HepG2 (cell line): ENCODE data around the gene CPT1B. TPM values are rescaled to one million over a fixed set of nuclear protein-coding genes. Genes with fewer than 3 reads are reported as not detected.

Source experiments
- EED ChIP-seq: sonication (generic); formaldehyde crosslinking; IDR thresholded peaks from 2 replicates; pipeline ENCODE4 v1.5.0; 2020; ENCODE audit warnings: mild to moderate bottlenecking, missing genetic modification reagents
- GMEB2 ChIP-seq: IDR thresholded peaks from 2 replicates; pipeline ENCODE4 v1.6.1; 2016; ENCODE audit warnings: missing biosample characterization, missing genetic modification reagents, low read depth
- HMGXB3 ChIP-seq: sonication (generic); formaldehyde crosslinking; IDR thresholded peaks from 2 replicates; pipeline ENCODE4 v1.4.0; 2020; ENCODE audit warnings: missing genetic modification reagents, borderline replicate concordance
- HOXA9 ChIP-seq: sonication (generic); formaldehyde crosslinking; IDR thresholded peaks from 2 replicates; pipeline ENCODE4 v1.8.1; 2022; ENCODE audit warnings: missing genetic modification reagents, mild to moderate bottlenecking, moderate library complexity, borderline replicate concordance
- JDP2 ChIP-seq: sonication (generic); formaldehyde crosslinking; IDR thresholded peaks from 2 replicates; pipeline ENCODE4 v1.8.1; 2022; ENCODE audit warnings: missing genetic modification reagents, borderline replicate concordance
- KDM5A ChIP-seq: fragments of 200-600 bp; sonication (generic); IDR thresholded peaks from 2 replicates; pipeline ENCODE4 v1.7.0; 2018; ENCODE audit warnings: antibody characterized with exemption, mild to moderate bottlenecking, low read length, borderline replicate concordance
- KLF16 ChIP-seq, 2 experiments: sonication (generic) in 1 of 2; formaldehyde crosslinking in 1 of 2; IDR thresholded peaks; 2 replicates each; pipeline versions ENCODE4 v1.6.1 to v1.8.0; 2016 to 2023; ENCODE audit warnings: missing genetic modification reagents in 2 of 2, missing compliant biosample characterization in 1 of 2
- MBD4 ChIP-seq: IDR thresholded peaks from 2 replicates; pipeline ENCODE4 v1.6.1; 2012; ENCODE audit warnings: low read length, inconsistent platforms, borderline replicate concordance
- MTF1 ChIP-seq: sonication (generic); formaldehyde crosslinking; IDR thresholded peaks from 2 replicates; pipeline ENCODE4 v1.5.0; 2020; ENCODE audit warnings: missing genetic modification reagents
- PAWR ChIP-seq: sonication (generic); formaldehyde crosslinking; IDR thresholded peaks from 2 replicates; pipeline ENCODE4 v1.4.0; 2020; ENCODE audit warnings: missing genetic modification reagents, mild to moderate bottlenecking, borderline replicate concordance
- RARA ChIP-seq: IDR thresholded peaks from 2 replicates; pipeline ENCODE4 v1.6.1; 2016; ENCODE audit warnings: missing genetic modification reagents, missing compliant biosample characterization
- SMAD1 ChIP-seq: sonication (generic); formaldehyde crosslinking; IDR thresholded peaks from 2 replicates; pipeline ENCODE4 v1.4.0; 2020; ENCODE audit warnings: missing genetic modification reagents, low read depth, mild to moderate bottlenecking, borderline replicate concordance
- SMC3 ChIP-seq: IDR thresholded peaks from 2 replicates; pipeline ENCODE4 v1.6.1; 2011; ENCODE audit warnings: low read length, improper control_type of control experiment
- SRF ChIP-seq: IDR thresholded peaks from 2 replicates; pipeline ENCODE4 v1.6.1; 2011; ENCODE audit warnings: mild to moderate bottlenecking, low read depth, low read length, moderate library complexity
- TERF1 ChIP-seq: sonication (generic); formaldehyde crosslinking; IDR thresholded peaks from 2 replicates; pipeline ENCODE4 v1.8.0; 2022; ENCODE audit warnings: mild to moderate bottlenecking, missing genetic modification reagents, moderate library complexity
- ZFP90 ChIP-seq: sonication (generic); formaldehyde crosslinking; IDR thresholded peaks from 2 replicates; pipeline ENCODE4 v1.8.0; 2022; ENCODE audit warnings: missing genetic modification reagents, mild to moderate bottlenecking, inconsistent platforms, borderline replicate concordance
- ZNF296 ChIP-seq: sonication (generic); formaldehyde crosslinking; conservative IDR thresholded peaks from 2 replicates; pipeline ENCODE4 v1.5.0; 2020; ENCODE audit warnings: mild to moderate bottlenecking, missing genetic modification reagents
- ZNF431 ChIP-seq: sonication (generic); formaldehyde crosslinking; IDR thresholded peaks from 2 replicates; pipeline ENCODE4 v1.9.0; 2022; ENCODE audit warnings: missing genetic modification reagents, low read depth, mild to moderate bottlenecking, borderline replicate concordance
- ZNF550 ChIP-seq: sonication (generic); formaldehyde crosslinking; IDR thresholded peaks from 2 replicates; pipeline ENCODE4 v1.4.0; 2020; ENCODE audit warnings: mild to moderate bottlenecking, missing genetic modification reagents, borderline replicate concordance
- ZNF576 ChIP-seq: sonication (generic); formaldehyde crosslinking; IDR thresholded peaks from 2 replicates; pipeline ENCODE4 v1.4.0; 2020; ENCODE audit warnings: mild to moderate bottlenecking, missing genetic modification reagents
- ZNF614 ChIP-seq: IDR thresholded peaks from 2 replicates; pipeline ENCODE4 v1.6.1; 2018; ENCODE audit warnings: missing biosample characterization, missing genetic modification reagents, inconsistent platforms, borderline replicate concordance
- ZZZ3 ChIP-seq: sonication (generic); formaldehyde crosslinking; IDR thresholded peaks from 2 replicates; pipeline ENCODE4 v1.4.0; 2020; ENCODE audit warnings: missing genetic modification reagents, mild to moderate bottlenecking, borderline replicate concordance
- polyA plus RNA-seq, 8 experiments: library from polyadenylated mRNA; depleted of rRNA in 3 of 8; stranded (reverse) in 7 of 8; unstranded in 1 of 8; fragments of >200 nt; fragmentation: Illumina TruSeq in 4 of 8; extraction: Trizol in 4 of 8; gene quantifications; 2 replicates each; pipeline versions ENCODE4 v1.2.1 to v1.2.3, GENCODE V29; 2011 to 2016; ENCODE audit warnings: low read depth in 4 of 8, missing spikeins in 1 of 8, mixed read lengths in 1 of 8; ENCODE audit not compliant: insufficient read depth in 1 of 8
- total RNA-seq, 5 experiments: library from RNA; depleted of rRNA; stranded (reverse); fragments of >200 nt; fragmentation: Illumina TruSeq; extraction: Trizol; gene quantifications; 2 replicates each; pipeline ENCODE4 v1.2.3, GENCODE V29; 2016; ENCODE audit warnings: low read depth in 1 of 5

Gene CPT1B
- total and polyA plus RNA-seq, 2 of the 13 experiments (the other 11 are each of a cell fraction or from before 2014, with no cell fraction given), result 9.2 to 19.5 TPM

- TF ChIP-seq HMGXB3 (CRISPR knock-in tag), result no peak
- TF ChIP-seq ZNF431 (CRISPR knock-in tag), result no peak; the same call in 1 of the 2 replicates
- no peak; the same call in 1 of the 2 replicates for TF ChIP-seq JDP2 (CRISPR knock-in tag)
- no peak for TF ChIP-seq ZNF614 (CRISPR knock-in tag)
- TF ChIP-seq KLF16 (CRISPR knock-in tag; IDR thresholded peaks at IDR 0.05), result peak in 1 of 2 experiments; percentile 65; a peak in 2 of 4 replicates
- TF ChIP-seq GMEB2 (CRISPR knock-in tag), result 0 out of 2 replicates have a peak, but pooled peaks have one; percentile 15
- TF ChIP-seq ZZZ3 (CRISPR knock-in tag), result no peak
- TF ChIP-seq ZNF296 (CRISPR knock-in tag), result peak; percentile 47; the same call in 1 of the 2 replicates
- TF ChIP-seq KDM5A, result no peak
- TF ChIP-seq SMAD1 (CRISPR knock-in tag), result no peak; the same call in 1 of the 2 replicates
- no peak for TF ChIP-seq TERF1 (CRISPR knock-in tag)
- no peak for TF ChIP-seq ZNF550 (CRISPR knock-in tag)
- TF ChIP-seq SRF, result no peak
- no peak for TF ChIP-seq MBD4
- peak; percentile 68 for TF ChIP-seq MTF1 (CRISPR knock-in tag)
- TF ChIP-seq EED (CRISPR knock-in tag), result peak; percentile 74; the same call in 1 of the 2 replicates
- TF ChIP-seq HOXA9, result no peak; the same call in 1 of the 2 replicates
- no peak for TF ChIP-seq ZNF576 (CRISPR knock-in tag)
- TF ChIP-seq PAWR (CRISPR knock-in tag), result no peak
- peak; percentile 62 for TF ChIP-seq RARA (CRISPR knock-in tag)
- peak; percentile 18; the same call in 1 of the 2 replicates for TF ChIP-seq ZFP90 (CRISPR knock-in tag)
- TF ChIP-seq SMC3, result no peak
Observed at GRCh38 chr22:50529897-50530579, 48.2 kb downstream of the CPT1B start, which contains the start of gene TYMP (continued).
